NT2/D1 (cell line): ENCODE data around the gene TNNC2.

Experiments used
- SUZ12 ChIP-seq: IDR thresholded peaks from 2 replicates; pipeline ENCODE4 v1.6.1; 2011; ENCODE audit not compliant: insufficient read length, insufficient read depth; ENCODE audit errors: extremely low read depth
- YY1 ChIP-seq: IDR thresholded peaks from 2 replicates; pipeline ENCODE4 v1.6.1; 2011; ENCODE audit not compliant: insufficient read length, insufficient read depth
- ZNF274 ChIP-seq: IDR thresholded peaks from 2 replicates; pipeline ENCODE4 v1.6.1; 2011; ENCODE audit warnings: mild to moderate bottlenecking, low read depth, low read length

- no peak for TF ChIP-seq ZNF274
- TF ChIP-seq YY1, result no peak
- TF ChIP-seq SUZ12, result no peak
These were observed 47.8 kb downstream of the TNNC2 start for GRCh38 chr20:45779011-45779915.
